Measurements from ENCODE around the gene CCNB1IP1.

- TF ChIP-seq CTCF (IDR thresholded peaks at IDR 0.05) (no peak), POLR2A (IDR thresholded peaks at IDR 0.05) (no peak)
These were observed 10.8 kb upstream of the CCNB1IP1 start for GRCh38 chr14:20343862-20344220.

All from testis (tissue), 2 donors.